Parathyroid adenoma (tissue), 2 donors: Measurements from ENCODE around the gene GABRG2.
"Not testable (repeated sequence)": the region's sequence is repeated elsewhere in the genome, so short reads cannot be mapped to it uniquely, and the experiment has no call there.

Source experiments
- H2AFZ ChIP-seq: fragments of 300-600 bp; sonication (generic); one replicate; pipeline ENCODE4 v1.7.0; 2017; ENCODE audit warnings: antibody characterized with exemption, mild to moderate bottlenecking
- H3K27ac ChIP-seq: fragments of 300-600 bp; sonication (generic); one replicate; pipeline ENCODE4 v1.7.0; 2017
- H3K27me3 ChIP-seq: fragments of 300-600 bp; sonication (generic); one replicate; pipeline ENCODE4 v1.7.0; 2017; ENCODE audit warnings: low read length; ENCODE audit not compliant: control insufficient read depth, insufficient read depth
- H3K36me3 ChIP-seq: fragments of 300-600 bp; sonication (generic); one replicate; pipeline ENCODE4 v1.7.0; 2017; ENCODE audit warnings: low read length; ENCODE audit not compliant: control insufficient read depth, insufficient read depth
- H3K4me1 ChIP-seq: fragments of 300-600 bp; sonication (generic); one replicate; pipeline ENCODE4 v1.7.0; 2017; ENCODE audit warnings: control low read depth
- H3K4me2 ChIP-seq: fragments of 300-600 bp; sonication (generic); one replicate; pipeline ENCODE4 v1.7.0; 2017; ENCODE audit warnings: low read length
- H3K4me3 ChIP-seq: fragments of 300-600 bp; sonication (generic); one replicate; pipeline ENCODE4 v1.7.0; 2017; ENCODE audit warnings: low read depth, low read length
- H3K79me2 ChIP-seq: fragments of 300-600 bp; sonication (generic); one replicate; pipeline ENCODE4 v1.7.0; 2017; ENCODE audit warnings: control low read depth
- H3K9ac ChIP-seq: fragments of 300-600 bp; sonication (generic); one replicate; pipeline ENCODE4 v1.7.0; 2017; ENCODE audit warnings: mild to moderate bottlenecking
- H3K9me3 ChIP-seq: fragments of 300-600 bp; sonication (generic); one replicate; pipeline ENCODE4 v1.7.0; 2017; ENCODE audit warnings: low read length; ENCODE audit not compliant: control insufficient read depth
- CTCF ChIP-seq: fragments of 300-600 bp; sonication (generic); IDR thresholded peaks from one replicate; pipeline ENCODE4 v1.7.0; 2017; ENCODE audit warnings: antibody characterized with exemption, mild to moderate bottlenecking
- donor health status: primary hyperparathyroidism.

The GABRG2 gene

GRCh38 chr5:162052676-162053075 lies 14.9 kb upstream of the GABRG2 start:
- no peak overlapping the region for H3K4me3 ChIP-seq
- no peak overlapping the region for H3K9ac ChIP-seq
- H3K4me2 ChIP-seq = no peak overlapping the region
- H3K27ac ChIP-seq = no peak overlapping the region
- no peak for TF ChIP-seq CTCF
- no peaks in the 10 kb centered on the region for H3K27me3 ChIP-seq
- no peaks in the 10 kb centered on the region for H3K79me2 ChIP-seq
- H2AFZ ChIP-seq = no peak overlapping the region
- no peaks in the 10 kb centered on the region for H3K9me3 ChIP-seq
- H3K36me3 ChIP-seq = no peaks in the 10 kb centered on the region
- H3K4me1 ChIP-seq = no peaks in the 10 kb centered on the region

GRCh38 chr5:162055095-162055494 lies 12.5 kb upstream of the GABRG2 start:
- not testable (repeated sequence) for H3K27me3 ChIP-seq, H3K4me2 ChIP-seq, H3K4me1 ChIP-seq, H3K79me2 ChIP-seq, H3K9ac ChIP-seq, H3K36me3 ChIP-seq, H2AFZ ChIP-seq, H3K27ac ChIP-seq, H3K9me3 ChIP-seq, H3K4me3 ChIP-seq

- Histone ChIP-seq H2AFZ (no peak overlapping the region), H3K4me2 (no peak overlapping the region), H3K36me3 (no peaks in the 10 kb centered on the region), H3K79me2 (no peaks in the 10 kb centered on the region), H3K9me3 (no peaks in the 10 kb centered on the region), H3K9ac (no peak overlapping the region), H3K4me1 (no peaks in the 10 kb centered on the region), H3K4me3 (no peak overlapping the region), H3K27me3 (no peaks in the 10 kb centered on the region), H3K27ac (no peak overlapping the region)
- no peak for TF ChIP-seq CTCF
Observed at GRCh38 chr5:162067162-162067561, 411 bp upstream of the GABRG2 start.

GRCh38 chr5:162068412-162068811 lies 839 bp downstream of the GABRG2 start:
- no peak overlapping the region for H3K4me3 ChIP-seq
- no peak for TF ChIP-seq CTCF
- no peaks in the 10 kb centered on the region for H3K27me3 ChIP-seq
- H3K4me1 ChIP-seq = no peaks in the 10 kb centered on the region
- no peak overlapping the region for H3K27ac ChIP-seq
- no peaks in the 10 kb centered on the region for H3K36me3 ChIP-seq
- no peak overlapping the region for H2AFZ ChIP-seq
- H3K9ac ChIP-seq = no peak overlapping the region
- no peaks in the 10 kb centered on the region for H3K79me2 ChIP-seq
- H3K4me2 ChIP-seq = no peak overlapping the region
- no peaks in the 10 kb centered on the region for H3K9me3 ChIP-seq

GRCh38 chr5:162068936-162069335 lies 1.4 kb downstream of the GABRG2 start:
- TF ChIP-seq CTCF = no peak
- no peak overlapping the region for H3K27ac ChIP-seq
- no peaks in the 10 kb centered on the region for H3K36me3 ChIP-seq
- H3K9me3 ChIP-seq = no peaks in the 10 kb centered on the region
- H3K27me3 ChIP-seq = no peaks in the 10 kb centered on the region
- no peak overlapping the region for H3K4me2 ChIP-seq
- no peak overlapping the region for H3K4me3 ChIP-seq
- no peaks in the 10 kb centered on the region for H3K79me2 ChIP-seq
- no peak overlapping the region for H3K9ac ChIP-seq
- H3K4me1 ChIP-seq = no peaks in the 10 kb centered on the region
- H2AFZ ChIP-seq = no peak overlapping the region
